Calu3 (cell line): Measurements from ENCODE around the gene CCNF. TPM values are rescaled to one million over a fixed set of nuclear protein-coding genes. Genes with fewer than 3 reads are reported as not detected.

Experiments used
- BruUV-seq: library from RNA; stranded (reverse); fragments of 400-500 nt; replicated peaks from 2 replicates; lab custom pipeline; 2021; lab: Mats Ljungman, UMichigan
- CTCF ChIA-PET: fragments of 300-600 bp; sonication (Branson Sonifier 250); formaldehyde crosslinking; loops from one replicate; lab custom pipeline; 2022; ENCODE audit warnings: antibody characterized with exemption; lab: Charles Lee
- DNase-seq: peaks from one replicate; pipeline ENCODE4 v3.0.0; 2022
- H3K27ac Mint-ChIP-seq: one replicate; pipeline ENCODE4 v1.8.0; 2022; ENCODE audit warnings: mixed read lengths; ENCODE audit not compliant: unreplicated experiment
- H3K27me3 Mint-ChIP-seq: one replicate; pipeline ENCODE4 v1.8.0; 2022; ENCODE audit warnings: mixed read lengths; ENCODE audit not compliant: unreplicated experiment
- H3K36me3 Mint-ChIP-seq: one replicate; pipeline ENCODE4 v1.8.0; 2022; ENCODE audit warnings: mild to moderate bottlenecking, moderate library complexity, mixed read lengths; ENCODE audit not compliant: insufficient read depth, unreplicated experiment
- H3K4me1 Mint-ChIP-seq: one replicate; pipeline ENCODE4 v1.8.0; 2022; ENCODE audit warnings: mild to moderate bottlenecking, low read depth, mixed read lengths; ENCODE audit not compliant: unreplicated experiment
- H3K4me3 Mint-ChIP-seq: one replicate; pipeline ENCODE4 v1.8.0; 2022; ENCODE audit warnings: mild to moderate bottlenecking, low read depth, moderate library complexity, mixed read lengths; ENCODE audit not compliant: unreplicated experiment
- H3K9me3 Mint-ChIP-seq: one replicate; pipeline ENCODE4 v1.8.0; 2022; ENCODE audit warnings: low read depth, mixed read lengths; ENCODE audit not compliant: unreplicated experiment
- CTCF ChIP-seq: fragments of 200-600 bp; IDR thresholded peaks from one replicate; pipeline ENCODE4 v1.8.0; 2022; ENCODE audit warnings: antibody characterized with exemption; ENCODE audit not compliant: unreplicated experiment
- intact Hi-C: fragments of 100-400 bp; cut with micrococcal nuclease; formaldehyde crosslinking; loops from one replicate; pipeline ENCODE4 v1.10.0; 2022; ENCODE audit not compliant: unreplicated experiment
- total RNA-seq: library from RNA; stranded (reverse); gene quantifications from 2 replicates; pipeline ENCODE4 v1.2.3, GENCODE V29; 2022

The CCNF gene
- total RNA-seq, 1 experiment from 2014 or later, result 54.5 TPM

- intact Hi-C loops, result no loop called here
- DNase-seq, result no peak
- Mint-ChIP-seq H3K27me3 (no peaks in the 10 kb centered on the region), H3K4me3 (no peak overlapping the region), H3K27ac (no peak overlapping the region), H3K36me3 (peaks cover 84% of the 10 kb centered on the region), H3K4me1 (no peaks in the 10 kb centered on the region), H3K9me3 (no peaks in the 10 kb centered on the region)
- no TSS peak for BruUV-seq
- TF ChIP-seq CTCF, result no peak
- CTCF ChIA-PET, result no interaction called here
Observed at GRCh38 chr16:2450975-2451381, 21.7 kb downstream of the CCNF start.

GRCh38 chr16:2451851-2452320, 22.6 kb downstream of the CCNF start:
- H3K4me3 Mint-ChIP-seq, result no peak overlapping the region
- H3K4me1 Mint-ChIP-seq, result no peaks in the 10 kb centered on the region
- intact Hi-C loops, result no loop called here
- no peaks in the 10 kb centered on the region for H3K27me3 Mint-ChIP-seq
- peaks cover 76% of the 10 kb centered on the region for H3K36me3 Mint-ChIP-seq
- no peak for DNase-seq
- TF ChIP-seq CTCF, result no peak
- no peaks in the 10 kb centered on the region for H3K9me3 Mint-ChIP-seq
- no peak overlapping the region for H3K27ac Mint-ChIP-seq
- CTCF ChIA-PET, result interaction anchor here (0.7 to 0.8 kb wide), 2 partner anchors 12 to 1912 kb away, joined by 3 to 9 read pairs; no protein-coding TSS in a partner anchor
- no TSS peak for BruUV-seq

GRCh38 chr16:2452650-2453049, 23.4 kb downstream of the CCNF start:
- no peak for DNase-seq
- no TSS peak for BruUV-seq
- CTCF ChIA-PET, result interaction anchor here (0.7 kb wide), 1 partner anchor 11 kb away, joined by 3 read pairs; no protein-coding TSS in a partner anchor
- Mint-ChIP-seq H3K27ac (no peak overlapping the region), H3K36me3 (peaks cover 74% of the 10 kb centered on the region), H3K4me1 (no peaks in the 10 kb centered on the region), H3K4me3 (no peak overlapping the region), H3K27me3 (no peaks in the 10 kb centered on the region), H3K9me3 (no peaks in the 10 kb centered on the region)
- TF ChIP-seq CTCF, result no peak
- intact Hi-C loops, result no loop called here

GRCh38 chr16:2455081-2455845, 26.0 kb downstream of the CCNF start:
- TF ChIP-seq CTCF, result no peak
- Mint-ChIP-seq H3K36me3 (peaks cover 74% of the 10 kb centered on the region), H3K27me3 (no peaks in the 10 kb centered on the region), H3K4me3 (no peak overlapping the region), H3K27ac (no peak overlapping the region), H3K4me1 (peaks cover 21% of the 10 kb centered on the region), H3K9me3 (no peaks in the 10 kb centered on the region)
- intact Hi-C loops, result no loop called here
- CTCF ChIA-PET, result no interaction called here
- no peak for DNase-seq
- no TSS peak for BruUV-seq
